PFSK-1 (cell line): ENCODE data around the gene KLHL7.

Experiments
- FOXP2 ChIP-seq: optimal IDR thresholded peaks from 2 replicates; pipeline ENCODE3; 2011; ENCODE audit warnings: borderline replicate concordance, control low read depth, inconsistent platforms; ENCODE audit not compliant: insufficient read depth; ENCODE audit errors: extremely low read length, extremely low read depth
- POLR2AphosphoS5 ChIP-seq: IDR thresholded peaks from 2 replicates; pipeline ENCODE4 v1.6.1; 2012; ENCODE audit warnings: low read depth, mild to moderate bottlenecking, control low read depth, low read length, moderate library complexity
- SIN3A ChIP-seq: IDR thresholded peaks from 2 replicates; pipeline ENCODE4 v1.6.1; 2012; ENCODE audit warnings: mild to moderate bottlenecking, low read length, moderate library complexity, borderline replicate concordance; ENCODE audit not compliant: insufficient read depth
- TAF1 ChIP-seq: IDR thresholded peaks from 2 replicates; pipeline ENCODE4 v1.6.1; 2012; ENCODE audit warnings: low read length, control low read depth, borderline replicate concordance; ENCODE audit not compliant: insufficient read depth
- TF ChIP-seq, protein P1 (sequence below), 2 experiments: IDR thresholded peaks; 2 replicates each; pipeline versions ENCODE4 v1.6.1 to v1.8.0; 2011 to 2012; ENCODE audit warnings: low read depth in 2 of 2, low read length in 2 of 2, control low read depth in 1 of 2, inconsistent platforms in 1 of 2, mild to moderate bottlenecking in 1 of 2, moderate library complexity in 1 of 2; ENCODE audit not compliant: insufficient read depth in 1 of 2

DNA sequence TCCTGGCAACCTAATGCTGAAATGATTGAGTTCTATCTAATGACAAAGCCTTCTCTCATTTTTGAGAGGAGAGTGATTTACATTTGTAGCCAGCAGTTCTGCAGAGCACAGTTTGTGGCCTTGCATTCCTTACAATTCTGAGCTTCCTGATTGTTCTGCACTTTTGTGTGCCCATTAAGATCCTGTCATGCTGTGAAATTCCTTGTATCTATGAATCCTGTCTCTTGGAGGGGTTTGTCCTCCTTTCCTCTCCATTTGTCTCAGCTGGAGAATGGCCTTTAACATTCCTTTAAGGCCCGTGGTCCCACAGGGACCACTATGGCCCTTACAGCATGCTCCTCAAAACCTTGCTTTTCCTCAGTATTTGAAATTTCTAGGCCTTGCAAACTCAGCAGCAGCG, 10.4 kb downstream of the KLHL7 start:
- TF ChIP-seq POLR2AphosphoS5 = no peak
- TF ChIP-seq, protein P1, sequence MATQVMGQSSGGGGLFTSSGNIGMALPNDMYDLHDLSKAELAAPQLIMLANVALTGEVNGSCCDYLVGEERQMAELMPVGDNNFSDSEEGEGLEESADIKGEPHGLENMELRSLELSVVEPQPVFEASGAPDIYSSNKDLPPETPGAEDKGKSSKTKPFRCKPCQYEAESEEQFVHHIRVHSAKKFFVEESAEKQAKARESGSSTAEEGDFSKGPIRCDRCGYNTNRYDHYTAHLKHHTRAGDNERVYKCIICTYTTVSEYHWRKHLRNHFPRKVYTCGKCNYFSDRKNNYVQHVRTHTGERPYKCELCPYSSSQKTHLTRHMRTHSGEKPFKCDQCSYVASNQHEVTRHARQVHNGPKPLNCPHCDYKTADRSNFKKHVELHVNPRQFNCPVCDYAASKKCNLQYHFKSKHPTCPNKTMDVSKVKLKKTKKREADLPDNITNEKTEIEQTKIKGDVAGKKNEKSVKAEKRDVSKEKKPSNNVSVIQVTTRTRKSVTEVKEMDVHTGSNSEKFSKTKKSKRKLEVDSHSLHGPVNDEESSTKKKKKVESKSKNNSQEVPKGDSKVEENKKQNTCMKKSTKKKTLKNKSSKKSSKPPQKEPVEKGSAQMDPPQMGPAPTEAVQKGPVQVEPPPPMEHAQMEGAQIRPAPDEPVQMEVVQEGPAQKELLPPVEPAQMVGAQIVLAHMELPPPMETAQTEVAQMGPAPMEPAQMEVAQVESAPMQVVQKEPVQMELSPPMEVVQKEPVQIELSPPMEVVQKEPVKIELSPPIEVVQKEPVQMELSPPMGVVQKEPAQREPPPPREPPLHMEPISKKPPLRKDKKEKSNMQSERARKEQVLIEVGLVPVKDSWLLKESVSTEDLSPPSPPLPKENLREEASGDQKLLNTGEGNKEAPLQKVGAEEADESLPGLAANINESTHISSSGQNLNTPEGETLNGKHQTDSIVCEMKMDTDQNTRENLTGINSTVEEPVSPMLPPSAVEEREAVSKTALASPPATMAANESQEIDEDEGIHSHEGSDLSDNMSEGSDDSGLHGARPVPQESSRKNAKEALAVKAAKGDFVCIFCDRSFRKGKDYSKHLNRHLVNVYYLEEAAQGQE (IDR thresholded peaks at IDR 0.05; ENCODE audit: insufficient read depth in 1 of 2, low read depth in 2 of 2, low read length in 2 of 2) = no peak
- TF ChIP-seq SIN3A = no peak
- TF ChIP-seq TAF1 = no peak
- TF ChIP-seq FOXP2 = no peak
